B cell (primary cell): ENCODE data around the gene ACOT11. TPM values are rescaled to one million over a fixed set of nuclear protein-coding genes. Genes with fewer than 3 reads are reported as not detected.

Experiments used
- ATAC-seq: fragments of 200-7000 bp; cut with Tn5 transposase; one replicate; pipeline ENCODE4 v1.10.0; 2021; ENCODE audit warnings: low read depth, mild to moderate bottlenecking, moderate number of reproducible peaks, moderate library complexity
- CTCF ChIA-PET: fragments of 350-600 bp; sonication (Branson Sonifier 250); formaldehyde crosslinking; loops from one replicate; lab custom pipeline; 2021; ENCODE audit warnings: antibody characterized with exemption, inconsistent platforms; lab: Charles Lee
- POLR2A ChIA-PET: fragments of 350-600 bp; sonication (Branson Sonifier 250); formaldehyde crosslinking; loops from one replicate; lab custom pipeline; 2021; ENCODE audit warnings: antibody characterized with exemption; lab: Charles Lee
- DNase-seq: peaks from one replicate; pipeline ENCODE4 v3.0.0; 2013
- H2AFZ ChIP-seq: 2 replicates; pipeline ENCODE4 v1.6.1; 2012; ENCODE audit warnings: mild to moderate bottlenecking, low read depth, low read length; ENCODE audit not compliant: insufficient read depth, poor library complexity, severe bottlenecking
- H3K27ac ChIP-seq, 2 donors: 1 replicate in 1 of 2; 2 replicates in 1 of 2; pipeline ENCODE4 v1.5.1; 2012 to 2013; ENCODE audit warnings: low read length in 2 of 2, mild to moderate bottlenecking in 2 of 2, moderate library complexity in 1 of 2
- H3K27me3 ChIP-seq, 4 experiments: fragments of 200-600 bp in 1 of 4; sonication (generic) in 1 of 4; replicated peaks in 1 of 4; 1 replicate in 2 of 4; 2 replicates in 2 of 4; pipeline versions ENCODE4 v1.6.1 to v1.7.0; 2013 to 2016; ENCODE audit warnings: low read length in 3 of 4, mild to moderate bottlenecking in 2 of 4, mixed read lengths in 1 of 4, moderate library complexity in 1 of 4; ENCODE audit not compliant: insufficient read depth in 4 of 4, control insufficient read depth in 3 of 4; ENCODE audit errors: control extremely low read depth in 1 of 4
- H3K36me3 ChIP-seq, 2 experiments: replicated peaks in 1 of 2; 1 replicate in 1 of 2; 2 replicates in 1 of 2; pipeline versions ENCODE4 v1.6.1 to v1.7.1; 2013; ENCODE audit warnings: low read length in 1 of 2; ENCODE audit not compliant: insufficient read depth in 2 of 2, control insufficient read depth in 1 of 2; ENCODE audit errors: control extremely low read depth in 1 of 2, extremely low read depth in 1 of 2
- H3K4me1 ChIP-seq, 2 donors: fragments of 200-600 bp in 1 of 2; sonication (generic) in 1 of 2; 1 replicate in 1 of 2; 2 replicates in 1 of 2; pipeline versions ENCODE4 v1.5.1 to v1.6.1; 2013 to 2017; ENCODE audit warnings: low read length in 2 of 2; ENCODE audit not compliant: control insufficient read depth in 2 of 2, insufficient read depth in 2 of 2
- H3K4me2 ChIP-seq: replicated peaks from 2 replicates; pipeline ENCODE3; 2012; ENCODE audit warnings: mild to moderate bottlenecking, low read depth, low read length; ENCODE audit not compliant: poor library complexity, severe bottlenecking
- H3K4me3 ChIP-seq, 5 experiments: fragments of 200-600 bp in 1 of 5; sonication (generic) in 1 of 5; 1 replicate in 3 of 5; 2 replicates in 2 of 5; pipeline versions ENCODE4 v1.5.1 to v1.7.0; 2011 to 2016; ENCODE audit warnings: low read length in 4 of 5, mild to moderate bottlenecking in 4 of 5, low read depth in 2 of 5, control low read depth in 1 of 5, moderate library complexity in 1 of 5; ENCODE audit not compliant: insufficient read depth in 1 of 5; ENCODE audit errors: control extremely low read depth in 1 of 5, extremely low read depth in 1 of 5
- H3K79me2 ChIP-seq: fragments of 200-600 bp; sonication (generic); one replicate; pipeline ENCODE4 v1.6.0; 2016; ENCODE audit warnings: low read length; ENCODE audit not compliant: control insufficient read depth, insufficient read depth
- H3K9ac ChIP-seq: fragments of 200-600 bp; sonication (generic); 2 replicates; pipeline ENCODE4 v1.6.1; 2017; ENCODE audit warnings: mild to moderate bottlenecking, low read length, moderate library complexity
- H3K9me3 ChIP-seq, 3 donors: one replicate each; pipeline versions ENCODE4 v1.6.1 to v1.7.1; 2013; ENCODE audit warnings: low read length in 2 of 3; ENCODE audit not compliant: control insufficient read depth in 2 of 3, insufficient read depth in 1 of 3; ENCODE audit errors: control extremely low read depth in 1 of 3
- H4K20me1 ChIP-seq: 2 replicates; pipeline ENCODE4 v1.6.0; 2012; ENCODE audit warnings: mild to moderate bottlenecking, low read length; ENCODE audit not compliant: insufficient read depth, control insufficient read depth, poor library complexity, severe bottlenecking
- H3K27ac Mint-ChIP-seq: one replicate; pipeline ENCODE4 v1.8.0; 2021; ENCODE audit warnings: mixed read lengths
- H3K27me3 Mint-ChIP-seq: one replicate; pipeline ENCODE4 v1.8.0; 2021; ENCODE audit warnings: mixed read lengths
- H3K4me1 Mint-ChIP-seq: one replicate; pipeline ENCODE4 v1.8.0; 2021; ENCODE audit warnings: mixed read lengths
- H3K4me3 Mint-ChIP-seq: one replicate; pipeline ENCODE4 v1.8.0; 2021; ENCODE audit warnings: mixed read lengths
- H3K9me3 Mint-ChIP-seq: one replicate; pipeline ENCODE4 v1.8.0; 2022; ENCODE audit warnings: mixed read lengths; ENCODE audit not compliant: insufficient read depth
- EZH2 ChIP-seq: IDR thresholded peaks from 2 replicates; pipeline ENCODE4 v1.6.1; 2012; ENCODE audit warnings: borderline replicate concordance, low read depth, mild to moderate bottlenecking, moderate library complexity, low read length; ENCODE audit not compliant: insufficient read depth, poor library complexity, severe bottlenecking
- WGBS: methylation state at CpG from one replicate; pipeline ENCODE4 v1.1.5; 2013; ENCODE audit warnings: missing lambda C conversion rate; ENCODE audit not compliant: insufficient coverage; 5-methylcytosine and 5-hydroxymethylcytosine counted together
- intact Hi-C: fragments of 100-400 bp; cut with micrococcal nuclease; formaldehyde crosslinking; loops from one replicate; pipeline ENCODE4 v1.10.0; 2022
- polyA plus RNA-seq: library from polyadenylated mRNA; depleted of rRNA; stranded (reverse); fragments of >200 nt; gene quantifications from 2 replicates; pipeline ENCODE4 v1.2.3, GENCODE V29; 2012
- total RNA-seq, 2 donors: library from RNA; stranded (reverse); fragments of 120-200 nt in 1 of 2; gene quantifications; 1 replicate in 1 of 2; 2 replicates in 1 of 2; pipeline versions ENCODE4 v1.2.3 to v1.2.4, GENCODE V29; 2013 to 2022
- TF ChIP-seq, protein P1 (sequence below): fragments of 200-600 bp; IDR thresholded peaks from one replicate; pipeline ENCODE4 v1.8.0; 2022; ENCODE audit warnings: antibody characterized with exemption, mild to moderate bottlenecking

The ACOT11 gene
- total and polyA plus RNA-seq, 2 donors (not counting 1 experiment from before 2014, with no cell fraction given): 0.03 to 0.07 TPM

- 89% methylated on average over 3 of the region's 4 CpGs for WGBS
- Histone ChIP-seq H3K4me2 (no peak overlapping the region), H3K9me3 (no peaks in the 10 kb centered on the region), H3K4me1 (no peaks in the 10 kb centered on the region), H3K36me3 (no peaks in the 10 kb centered on the region), H4K20me1 (no peaks in the 10 kb centered on the region), H2AFZ (no peak overlapping the region), H3K27ac (no peak overlapping the region), H3K79me2 (no peaks in the 10 kb centered on the region), H3K9ac (no peak overlapping the region), H3K4me3 (no peak overlapping the region), H3K27me3 (no peaks in the 10 kb centered on the region)
- Mint-ChIP-seq H3K4me3 (no peak overlapping the region), H3K27me3 (peaks cover 11% of the 10 kb centered on the region), H3K4me1 (no peaks in the 10 kb centered on the region), H3K27ac (no peak overlapping the region), H3K9me3 (no peaks in the 10 kb centered on the region)
- ChIA-PET CTCF (no interaction called here), POLR2A (no interaction called here)
- intact Hi-C loops: no loop called here
- DNase-seq: no peak
- TF ChIP-seq EZH2: no peak
- TF ChIP-seq, protein P1, sequence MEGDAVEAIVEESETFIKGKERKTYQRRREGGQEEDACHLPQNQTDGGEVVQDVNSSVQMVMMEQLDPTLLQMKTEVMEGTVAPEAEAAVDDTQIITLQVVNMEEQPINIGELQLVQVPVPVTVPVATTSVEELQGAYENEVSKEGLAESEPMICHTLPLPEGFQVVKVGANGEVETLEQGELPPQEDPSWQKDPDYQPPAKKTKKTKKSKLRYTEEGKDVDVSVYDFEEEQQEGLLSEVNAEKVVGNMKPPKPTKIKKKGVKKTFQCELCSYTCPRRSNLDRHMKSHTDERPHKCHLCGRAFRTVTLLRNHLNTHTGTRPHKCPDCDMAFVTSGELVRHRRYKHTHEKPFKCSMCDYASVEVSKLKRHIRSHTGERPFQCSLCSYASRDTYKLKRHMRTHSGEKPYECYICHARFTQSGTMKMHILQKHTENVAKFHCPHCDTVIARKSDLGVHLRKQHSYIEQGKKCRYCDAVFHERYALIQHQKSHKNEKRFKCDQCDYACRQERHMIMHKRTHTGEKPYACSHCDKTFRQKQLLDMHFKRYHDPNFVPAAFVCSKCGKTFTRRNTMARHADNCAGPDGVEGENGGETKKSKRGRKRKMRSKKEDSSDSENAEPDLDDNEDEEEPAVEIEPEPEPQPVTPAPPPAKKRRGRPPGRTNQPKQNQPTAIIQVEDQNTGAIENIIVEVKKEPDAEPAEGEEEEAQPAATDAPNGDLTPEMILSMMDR: no peak
- ATAC-seq: no peak
These were observed 21.3 kb downstream of the ACOT11 start for GRCh38 chr1:54569339-54569738.

GRCh38 chr1:54570161-54570560, 22.1 kb downstream of the ACOT11 start:
- no peak overlapping the region for H3K27ac ChIP-seq
- H3K27ac Mint-ChIP-seq: no peak overlapping the region
- H3K4me1 ChIP-seq: no peaks in the 10 kb centered on the region
- no peak for ATAC-seq
- H3K9me3 Mint-ChIP-seq: no peaks in the 10 kb centered on the region
- DNase-seq: no peak
- H3K4me1 Mint-ChIP-seq: no peaks in the 10 kb centered on the region
- no peak overlapping the region for H3K4me3 Mint-ChIP-seq
- no peaks in the 10 kb centered on the region for H3K79me2 ChIP-seq
- no peak overlapping the region for H3K4me3 ChIP-seq
- H3K36me3 ChIP-seq: no peaks in the 10 kb centered on the region
- no peaks in the 10 kb centered on the region for H4K20me1 ChIP-seq
- no peak overlapping the region for H3K4me2 ChIP-seq
- ChIA-PET POLR2A (no interaction called here), CTCF (no interaction called here)
- H3K27me3 ChIP-seq: no peaks in the 10 kb centered on the region
- H3K27me3 Mint-ChIP-seq: peaks cover 9% of the 10 kb centered on the region
- no peak overlapping the region for H3K9ac ChIP-seq
- intact Hi-C loops: no loop called here
- 92% methylated on average over 4 of the region's 5 CpGs for WGBS
- TF ChIP-seq, protein P1: no peak
- no peak for TF ChIP-seq EZH2
- peak overlapping the region; percentile 1 for H2AFZ ChIP-seq
- no peaks in the 10 kb centered on the region for H3K9me3 ChIP-seq
